Caco-2 (cell line): Measurements from ENCODE around the gene CRYBG2. TPM values are rescaled to one million over a fixed set of nuclear protein-coding genes. Genes with fewer than 3 reads are reported as not detected.

Experiments used
- BruUV-seq: library from RNA; stranded (reverse); fragments of 400-500 nt; replicated peaks from 2 replicates; lab custom pipeline; 2021; lab: Mats Ljungman, UMichigan
- CTCF ChIA-PET: fragments of 300-600 bp; sonication (Branson Sonifier 250); formaldehyde crosslinking; loops from one replicate; lab custom pipeline; 2022; ENCODE audit warnings: antibody characterized with exemption; lab: Charles Lee
- POLR2A ChIA-PET: fragments of 300-600 bp; sonication (Branson Sonifier 250); formaldehyde crosslinking; loops from one replicate; lab custom pipeline; 2022; ENCODE audit warnings: antibody characterized with exemption; lab: Charles Lee
- DNase-seq, 2 experiments: peaks; one replicate each; pipeline versions ENCODE4 v3.0.0 to v3.0.0-alpha.2; 2020 to 2022
- H3K27me3 ChIP-seq: replicated peaks from 2 replicates; pipeline ENCODE4 v1.6.0; 2011; ENCODE audit warnings: low read length; ENCODE audit not compliant: control insufficient read depth, insufficient read depth
- H3K36me3 ChIP-seq: 2 replicates; pipeline ENCODE4 v1.5.1; 2011; ENCODE audit warnings: low read length; ENCODE audit not compliant: control insufficient read depth, insufficient read depth
- H3K4me1 ChIP-seq: fragments of 250-450 bp; sonication (Bioruptor Pico); 2 replicates; pipeline ENCODE4 v1.5.1; 2020; ENCODE audit warnings: mild to moderate bottlenecking
- H3K4me3 ChIP-seq: 2 replicates; pipeline ENCODE4 v1.5.1; 2011; ENCODE audit warnings: low read depth, mild to moderate bottlenecking, control low read depth, low read length
- H3K9me3 ChIP-seq: fragments of 250-450 bp; sonication (Bioruptor Pico); 2 replicates; pipeline ENCODE4 v1.5.1; 2020; ENCODE audit warnings: mild to moderate bottlenecking, moderate library complexity
- H3K27ac Mint-ChIP-seq: one replicate; pipeline ENCODE4 v1.8.0; 2022; ENCODE audit warnings: mixed read lengths; ENCODE audit not compliant: unreplicated experiment
- H3K27me3 Mint-ChIP-seq: one replicate; pipeline ENCODE4 v1.8.0; 2022; ENCODE audit warnings: mixed read lengths; ENCODE audit not compliant: insufficient read depth, unreplicated experiment
- H3K36me3 Mint-ChIP-seq: one replicate; pipeline ENCODE4 v1.8.0; 2022; ENCODE audit warnings: mild to moderate bottlenecking, mixed read lengths; ENCODE audit not compliant: insufficient read depth, unreplicated experiment
- H3K4me1 Mint-ChIP-seq: one replicate; pipeline ENCODE4 v1.8.0; 2022; ENCODE audit warnings: low read depth, mixed read lengths; ENCODE audit not compliant: unreplicated experiment
- H3K4me3 Mint-ChIP-seq: one replicate; pipeline ENCODE4 v1.8.0; 2022; ENCODE audit warnings: mild to moderate bottlenecking, moderate library complexity, mixed read lengths; ENCODE audit not compliant: unreplicated experiment
- H3K9me3 Mint-ChIP-seq: one replicate; pipeline ENCODE4 v1.8.0; 2022; ENCODE audit warnings: mixed read lengths; ENCODE audit not compliant: unreplicated experiment
- CTCF ChIP-seq, 2 experiments: fragments of 200-600 bp in 1 of 2; IDR thresholded peaks; 1 replicate in 1 of 2; 2 replicates in 1 of 2; pipeline versions ENCODE4 v1.5.1 to v1.8.0; 2011 to 2022; ENCODE audit warnings: antibody characterized with exemption in 1 of 2, control low read depth in 1 of 2, inconsistent platforms in 1 of 2, low read depth in 1 of 2, low read length in 1 of 2, mild to moderate bottlenecking in 1 of 2, moderate library complexity in 1 of 2; ENCODE audit not compliant: insufficient read depth in 1 of 2, severe bottlenecking in 1 of 2, unreplicated experiment in 1 of 2
- intact Hi-C: fragments of 100-400 bp; cut with micrococcal nuclease; formaldehyde crosslinking; loops from one replicate; pipeline ENCODE4 v1.10.0; 2022; ENCODE audit not compliant: unreplicated experiment
- total RNA-seq: library from RNA; stranded (reverse); gene quantifications from 2 replicates; pipeline ENCODE4 v1.2.3, GENCODE V29; 2022

Gene CRYBG2
- total RNA-seq, 1 experiment from 2014 or later, result 66.1 TPM

GRCh38 chr1:26367441-26367840 lies 13.5 kb upstream of the CRYBG2 start:
- Histone ChIP-seq H3K4me3 (no peak overlapping the region), H3K27me3 (no peaks in the 10 kb centered on the region), H3K9me3 (no peaks in the 10 kb centered on the region), H3K36me3 (no peaks in the 10 kb centered on the region), H3K4me1 (no peaks in the 10 kb centered on the region)
- Mint-ChIP-seq H3K4me1 (no peaks in the 10 kb centered on the region), H3K4me3 (no peak overlapping the region), H3K27me3 (no peaks in the 10 kb centered on the region), H3K27ac (no peak overlapping the region), H3K9me3 (no peaks in the 10 kb centered on the region), H3K36me3 (peaks cover 10% of the 10 kb centered on the region)
- no TSS peak for BruUV-seq
- CTCF ChIA-PET, result no interaction called here
- DNase-seq, result no peak
- no peak for TF ChIP-seq CTCF (IDR thresholded peaks at IDR 0.05; ENCODE audit: insufficient read depth in 1 of 2, low read depth in 1 of 2, low read length in 1 of 2, severe bottlenecking in 1 of 2, unreplicated experiment in 1 of 2)
- intact Hi-C loops, result no loop called here
- POLR2A ChIA-PET, result interaction anchor here (0.6 kb wide), 1 partner anchor 32 kb away, joined by 3 read pairs; no protein-coding TSS in a partner anchor

GRCh38 chr1:26364956-26365355 lies 11.0 kb upstream of the CRYBG2 start:
- no peak overlapping the region for H3K4me3 ChIP-seq
- no peaks in the 10 kb centered on the region for H3K9me3 Mint-ChIP-seq
- BruUV-seq, result no TSS peak
- no peak overlapping the region for H3K27ac Mint-ChIP-seq
- POLR2A ChIA-PET, result no interaction called here
- H3K4me1 Mint-ChIP-seq, result peaks cover 6% of the 10 kb centered on the region
- DNase-seq, result no peak
- no peak overlapping the region for H3K4me3 Mint-ChIP-seq
- peaks cover 5% of the 10 kb centered on the region for H3K4me1 ChIP-seq
- no peak for TF ChIP-seq CTCF (IDR thresholded peaks at IDR 0.05; ENCODE audit: insufficient read depth in 1 of 2, low read depth in 1 of 2, low read length in 1 of 2, severe bottlenecking in 1 of 2, unreplicated experiment in 1 of 2)
- no peaks in the 10 kb centered on the region for H3K27me3 ChIP-seq
- CTCF ChIA-PET, result interaction anchor here (0.6 to 1.9 kb wide), 4 partner anchors 26 to 295 kb away, joined by 3 to 7 read pairs (median 4); partner anchors contain the start of gene PDIK1L
- H3K27me3 Mint-ChIP-seq, result no peaks in the 10 kb centered on the region
- H3K36me3 ChIP-seq, result no peaks in the 10 kb centered on the region
- peaks cover 6% of the 10 kb centered on the region for H3K36me3 Mint-ChIP-seq
- intact Hi-C loops, result no loop called here
- no peaks in the 10 kb centered on the region for H3K9me3 ChIP-seq

- no peaks in the 10 kb centered on the region for H3K36me3 ChIP-seq
These were observed 9.9 kb upstream of the CRYBG2 start for GRCh38 chr1:26363549-26364448.

More at GRCh38 chr1:26363549-26364448, 9.9 kb upstream of the CRYBG2 start:
- Histone ChIP-seq H3K9me3 (no peaks in the 10 kb centered on the region), H3K4me1 (peaks cover 14% of the 10 kb centered on the region), H3K27me3 (no peaks in the 10 kb centered on the region), H3K4me3 (no peak overlapping the region)
- no peaks in the 10 kb centered on the region for H3K27me3 Mint-ChIP-seq
- no TSS peak for BruUV-seq
- H3K4me1 Mint-ChIP-seq, result peaks cover 17% of the 10 kb centered on the region
- TF ChIP-seq CTCF (IDR thresholded peaks at IDR 0.05; ENCODE audit: insufficient read depth in 1 of 2, low read depth in 1 of 2, low read length in 1 of 2, severe bottlenecking in 1 of 2, unreplicated experiment in 1 of 2), result peak; percentile 90
- no peak overlapping the region for H3K4me3 Mint-ChIP-seq
- peak; percentile 68 to 85 for DNase-seq
- H3K9me3 Mint-ChIP-seq, result no peaks in the 10 kb centered on the region
- H3K36me3 Mint-ChIP-seq, result peaks cover 6% of the 10 kb centered on the region
- no peak overlapping the region for H3K27ac Mint-ChIP-seq
- ChIA-PET CTCF (interaction anchor here (0.6 to 1.9 kb wide), 7 partner anchors 12 to 294 kb away, joined by 3 to 7 read pairs (median 3); no protein-coding TSS in a partner anchor), POLR2A (no interaction called here)
- intact Hi-C loops, result loop anchor here (1.0 kb wide), 1 partner anchor 78 kb away; no protein-coding TSS in a partner anchor
